WTC11 (cell line): ENCODE measurements around the gene VWDE. TPM values are rescaled to one million over a fixed set of nuclear protein-coding genes. Genes with fewer than 3 reads are reported as not detected.

Experiments used
- ATAC-seq: fragments of 200-7000 bp; cut with Tn5 transposase; 2 replicates; pipeline ENCODE4 v1.10.0; 2021; ENCODE audit warnings: mild to moderate bottlenecking, moderate library complexity
- CTCF ChIA-PET: fragments of 300-600 bp; sonication (Branson Sonifier 250); formaldehyde crosslinking; loops from one replicate; lab custom pipeline; 2021; ENCODE audit warnings: antibody characterized with exemption; lab: Charles Lee
- POLR2A ChIA-PET: fragments of 350-600 bp; sonication (Branson Sonifier 250); formaldehyde crosslinking; loops from one replicate; lab custom pipeline; 2021; ENCODE audit warnings: antibody characterized with exemption; lab: Charles Lee
- DNase-seq: peaks from one replicate; pipeline ENCODE4 v3.0.0; 2021; ENCODE audit warnings: low spot score
- H3K27ac Mint-ChIP-seq: 2 replicates; pipeline ENCODE4 v1.8.0; 2021; ENCODE audit warnings: mixed read lengths
- H3K27me3 Mint-ChIP-seq: 2 replicates; pipeline ENCODE4 v1.8.0; 2021; ENCODE audit warnings: low read depth, mild to moderate bottlenecking, moderate library complexity, mixed read lengths
- H3K36me3 Mint-ChIP-seq: 2 replicates; pipeline ENCODE4 v1.8.0; 2021; ENCODE audit warnings: mixed read lengths
- H3K4me1 Mint-ChIP-seq: 2 replicates; pipeline ENCODE4 v1.8.0; 2022; ENCODE audit warnings: mixed read lengths
- H3K4me3 Mint-ChIP-seq: 2 replicates; pipeline ENCODE4 v1.8.0; 2021; ENCODE audit warnings: mild to moderate bottlenecking, moderate library complexity, mixed read lengths
- H3K9me3 Mint-ChIP-seq: 2 replicates; pipeline ENCODE4 v1.8.0; 2021; ENCODE audit warnings: mixed read lengths
- ATF1 ChIP-seq: sonication (generic); formaldehyde crosslinking; IDR thresholded peaks from 2 replicates; pipeline ENCODE4 v1.8.1; 2023; ENCODE audit warnings: mild to moderate bottlenecking, moderate library complexity, missing genetic modification reagents
- ATF2 ChIP-seq: sonication (generic); formaldehyde crosslinking; IDR thresholded peaks from 2 replicates; pipeline ENCODE4 v1.8.1; 2022; ENCODE audit warnings: low read depth, missing genetic modification reagents, borderline replicate concordance
- CBFB ChIP-seq: sonication (generic); formaldehyde crosslinking; IDR thresholded peaks from 2 replicates; pipeline ENCODE4 v1.8.1; 2022; ENCODE audit warnings: mild to moderate bottlenecking, low read depth, missing genetic modification reagents
- ESRRA ChIP-seq: sonication (generic); formaldehyde crosslinking; IDR thresholded peaks from 2 replicates; pipeline ENCODE4 v1.8.1; 2022; ENCODE audit warnings: mild to moderate bottlenecking, missing genetic modification reagents, borderline replicate concordance
- FOXJ3 ChIP-seq: sonication (generic); formaldehyde crosslinking; IDR thresholded peaks from 2 replicates; pipeline ENCODE4 v1.9.0; 2021; ENCODE audit warnings: missing genetic modification reagents, mild to moderate bottlenecking, borderline replicate concordance
- GABPB1 ChIP-seq: sonication (generic); formaldehyde crosslinking; IDR thresholded peaks from 2 replicates; pipeline ENCODE4 v1.8.1; 2023; ENCODE audit warnings: mild to moderate bottlenecking, missing genetic modification reagents
- GRHL2 ChIP-seq: fragments of 250-450 bp; sonication (Bioruptor Pico); IDR thresholded peaks from 2 replicates; pipeline ENCODE4 v1.8.0; 2022; ENCODE audit warnings: mild to moderate bottlenecking, moderate library complexity; ENCODE audit not compliant: insufficient replicate concordance, severe bottlenecking
- GTF2I ChIP-seq: fragments of 250-450 bp; sonication (Bioruptor Pico); conservative IDR thresholded peaks from 2 replicates; pipeline ENCODE4 v1.4.0; 2021; ENCODE audit warnings: mild to moderate bottlenecking
- HMGA2 ChIP-seq: fragments of 250-450 bp; sonication (Bioruptor Pico); IDR thresholded peaks from 2 replicates; pipeline ENCODE4 v1.4.0; 2021; ENCODE audit warnings: mild to moderate bottlenecking, moderate library complexity
- MLX ChIP-seq: sonication (generic); formaldehyde crosslinking; IDR thresholded peaks from 2 replicates; pipeline ENCODE4 v1.8.1; 2023; ENCODE audit warnings: mild to moderate bottlenecking, missing genetic modification reagents, moderate library complexity
- MXD4 ChIP-seq: fragments of 250-450 bp; sonication (Bioruptor Pico); IDR thresholded peaks from 2 replicates; pipeline ENCODE4 v1.8.0; 2021; ENCODE audit warnings: mild to moderate bottlenecking, moderate library complexity, borderline replicate concordance
- SMAD3 ChIP-seq: sonication (generic); formaldehyde crosslinking; IDR thresholded peaks from 2 replicates; pipeline ENCODE4 v1.8.0; 2022; ENCODE audit warnings: missing genetic modification reagents, mild to moderate bottlenecking, borderline replicate concordance
- SP1 ChIP-seq: sonication (generic); formaldehyde crosslinking; conservative IDR thresholded peaks from 2 replicates; pipeline ENCODE4 v1.8.1; 2022; ENCODE audit warnings: missing genetic modification reagents
- TEAD1 ChIP-seq: sonication (generic); formaldehyde crosslinking; IDR thresholded peaks from 2 replicates; pipeline ENCODE4 v1.8.0; 2022; ENCODE audit warnings: mild to moderate bottlenecking, missing genetic modification reagents
- ZBTB43 ChIP-seq: sonication (generic); formaldehyde crosslinking; IDR thresholded peaks from 2 replicates; pipeline ENCODE4 v1.8.1; 2023; ENCODE audit warnings: mild to moderate bottlenecking, missing genetic modification reagents
- ZMAT4 ChIP-seq: fragments of 250-450 bp; sonication (Bioruptor Pico); IDR thresholded peaks from 2 replicates; pipeline ENCODE4 v1.9.0; 2021; ENCODE audit warnings: mild to moderate bottlenecking
- ZNF281 ChIP-seq: sonication (generic); formaldehyde crosslinking; IDR thresholded peaks from 2 replicates; pipeline ENCODE4 v1.8.0; 2023; ENCODE audit warnings: mild to moderate bottlenecking, missing genetic modification reagents
- ZNF396 ChIP-seq: fragments of 250-450 bp; sonication (Bioruptor Pico); IDR thresholded peaks from 2 replicates; pipeline ENCODE4 v1.8.0; 2021; ENCODE audit warnings: mild to moderate bottlenecking, moderate library complexity, borderline replicate concordance
- ZNF416 ChIP-seq: fragments of 250-450 bp; sonication (Bioruptor Pico); IDR thresholded peaks from 2 replicates; pipeline ENCODE4 v1.9.0; 2021; ENCODE audit warnings: mild to moderate bottlenecking, inconsistent platforms
- ZNF512 ChIP-seq: sonication (generic); formaldehyde crosslinking; IDR thresholded peaks from 2 replicates; pipeline ENCODE4 v1.8.1; 2022; ENCODE audit warnings: missing genetic modification reagents, borderline replicate concordance
- total RNA-seq: library from RNA; stranded (reverse); gene quantifications from 3 replicates; pipeline ENCODE4 v1.2.3, GENCODE V29; 2021

The VWDE gene
- total RNA-seq, 1 experiment from 2014 or later: 21.0 TPM

- no peaks in the 10 kb centered on the region for H3K9me3 Mint-ChIP-seq
- H3K27ac Mint-ChIP-seq: no peak overlapping the region
- ChIA-PET CTCF (no interaction called here), POLR2A (no interaction called here)
- no peaks in the 10 kb centered on the region for H3K27me3 Mint-ChIP-seq
- DNase-seq: no peak
- no peak for ATAC-seq
- TF ChIP-seq SP1 (no peak), TEAD1 (CRISPR knock-in tag) (no peak), ZNF512 (CRISPR knock-in tag) (no peak), ATF1 (CRISPR knock-in tag) (no peak), ATF2 (CRISPR knock-in tag) (no peak), MLX (CRISPR knock-in tag) (no peak), ZBTB43 (CRISPR knock-in tag) (no peak), GRHL2 (no peak), ZNF396 (CRISPR knock-in tag) (no peak)
- no peaks in the 10 kb centered on the region for H3K4me1 Mint-ChIP-seq
- H3K4me3 Mint-ChIP-seq: no peak overlapping the region
- peaks cover 30% of the 10 kb centered on the region for H3K36me3 Mint-ChIP-seq
Measured at GRCh38 chr7:12370249-12370648, 33.4 kb downstream of the VWDE start.

GRCh38 chr7:12369756-12370155 is 33.9 kb downstream of the VWDE start:
- no peak for TF ChIP-seq ZNF512 (CRISPR knock-in tag)
- no peak for TF ChIP-seq ESRRA (CRISPR knock-in tag)
- no peak for TF ChIP-seq ZNF416
- TF ChIP-seq TEAD1 (CRISPR knock-in tag): no peak
- TF ChIP-seq ZBTB43 (CRISPR knock-in tag): no peak
- no peak for TF ChIP-seq MLX (CRISPR knock-in tag)
- POLR2A ChIA-PET: no interaction called here
- CTCF ChIA-PET: no interaction called here
- no peak; the same call in 1 of the 2 replicates for ATAC-seq
- DNase-seq: no peak
- no peak overlapping the region for H3K4me3 Mint-ChIP-seq
- no peaks in the 10 kb centered on the region for H3K4me1 Mint-ChIP-seq
- no peaks in the 10 kb centered on the region for H3K9me3 Mint-ChIP-seq
- no peak overlapping the region for H3K27ac Mint-ChIP-seq
- H3K36me3 Mint-ChIP-seq: peaks cover 32% of the 10 kb centered on the region
- H3K27me3 Mint-ChIP-seq: no peaks in the 10 kb centered on the region

GRCh38 chr7:12369072-12369471 is 34.6 kb downstream of the VWDE start:
- ChIA-PET POLR2A (no interaction called here), CTCF (no interaction called here)
- Mint-ChIP-seq H3K36me3 (peaks cover 32% of the 10 kb centered on the region), H3K27me3 (no peaks in the 10 kb centered on the region), H3K27ac (no peak overlapping the region), H3K4me1 (no peaks in the 10 kb centered on the region), H3K9me3 (no peaks in the 10 kb centered on the region), H3K4me3 (no peak overlapping the region)
- DNase-seq (no peak), ATAC-seq (no peak)
- TF ChIP-seq HMGA2 (CRISPR knock-in tag): no peak
- no peak for TF ChIP-seq FOXJ3
- TF ChIP-seq CBFB (CRISPR knock-in tag): no peak
- no peak for TF ChIP-seq ZMAT4 (CRISPR knock-in tag)
- no peak for TF ChIP-seq MXD4 (CRISPR knock-in tag)
- TF ChIP-seq ZNF281 (CRISPR knock-in tag): no peak
- no peak for TF ChIP-seq GABPB1 (CRISPR knock-in tag)
- TF ChIP-seq SMAD3 (CRISPR knock-in tag): no peak
- TF ChIP-seq ESRRA (CRISPR knock-in tag): no peak
- TF ChIP-seq GTF2I (CRISPR knock-in tag): no peak
